ENCODE data around the gene PHETA2.

Gene PHETA2

DNA sequence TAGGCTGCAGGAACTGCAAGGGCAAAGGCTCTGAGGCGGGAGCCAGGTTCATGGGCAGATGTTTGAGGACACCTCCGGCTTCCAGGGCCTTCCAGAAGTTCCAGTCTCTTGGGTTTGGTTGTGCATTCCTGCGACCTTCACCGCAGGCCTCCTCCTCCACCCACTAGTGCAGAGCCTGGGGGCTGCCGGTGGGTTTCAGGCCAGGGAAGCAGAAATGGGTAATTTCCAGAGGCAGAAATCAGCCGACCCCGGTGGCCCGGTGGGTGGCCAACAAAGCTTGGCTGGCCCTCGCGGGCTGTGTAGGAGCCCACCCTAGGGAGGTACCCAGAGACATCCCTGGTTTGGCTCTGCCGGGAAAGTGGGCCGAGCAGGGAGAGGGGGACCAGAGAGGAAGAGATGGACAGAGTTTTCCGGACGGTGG is 417 bp upstream of the PHETA2 start:
- TF ChIP-seq, protein P1, sequence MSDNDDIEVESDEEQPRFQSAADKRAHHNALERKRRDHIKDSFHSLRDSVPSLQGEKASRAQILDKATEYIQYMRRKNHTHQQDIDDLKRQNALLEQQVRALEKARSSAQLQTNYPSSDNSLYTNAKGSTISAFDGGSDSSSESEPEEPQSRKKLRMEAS (IDR thresholded peaks at IDR 0.05): no peak
- TF ChIP-seq, protein P2, sequence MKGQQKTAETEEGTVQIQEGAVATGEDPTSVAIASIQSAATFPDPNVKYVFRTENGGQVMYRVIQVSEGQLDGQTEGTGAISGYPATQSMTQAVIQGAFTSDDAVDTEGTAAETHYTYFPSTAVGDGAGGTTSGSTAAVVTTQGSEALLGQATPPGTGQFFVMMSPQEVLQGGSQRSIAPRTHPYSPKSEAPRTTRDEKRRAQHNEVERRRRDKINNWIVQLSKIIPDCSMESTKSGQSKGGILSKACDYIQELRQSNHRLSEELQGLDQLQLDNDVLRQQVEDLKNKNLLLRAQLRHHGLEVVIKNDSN (IDR thresholded peaks at IDR 0.05): no peak
- TF ChIP-seq CEBPB (IDR thresholded peaks at IDR 0.05) (no peak), RAD21 (IDR thresholded peaks at IDR 0.05; ENCODE audit: low read depth) (no peak), EGR1 (IDR thresholded peaks at IDR 0.05) (no peak), TEAD4 (IDR thresholded peaks at IDR 0.05) (no peak), CREB1 (IDR thresholded peaks at IDR 0.05; ENCODE audit: low read depth) (no peak), FOXM1 (IDR thresholded peaks at IDR 0.05; ENCODE audit: borderline replicate concordance, low read depth) (no peak), NFIC (IDR thresholded peaks at IDR 0.05) (no peak), TCF12 (IDR thresholded peaks at IDR 0.05; ENCODE audit: low read depth) (no peak), EP300 (IDR thresholded peaks at IDR 0.05; ENCODE audit: borderline replicate concordance) (no peak), YY1 (IDR thresholded peaks at IDR 0.05; ENCODE audit: low read depth) (no peak), ZBTB7A (IDR thresholded peaks at IDR 0.05; ENCODE audit: low read depth) (no peak), TAF1 (IDR thresholded peaks at IDR 0.05; ENCODE audit: low read depth) (no peak)
- TF ChIP-seq, protein P3, sequence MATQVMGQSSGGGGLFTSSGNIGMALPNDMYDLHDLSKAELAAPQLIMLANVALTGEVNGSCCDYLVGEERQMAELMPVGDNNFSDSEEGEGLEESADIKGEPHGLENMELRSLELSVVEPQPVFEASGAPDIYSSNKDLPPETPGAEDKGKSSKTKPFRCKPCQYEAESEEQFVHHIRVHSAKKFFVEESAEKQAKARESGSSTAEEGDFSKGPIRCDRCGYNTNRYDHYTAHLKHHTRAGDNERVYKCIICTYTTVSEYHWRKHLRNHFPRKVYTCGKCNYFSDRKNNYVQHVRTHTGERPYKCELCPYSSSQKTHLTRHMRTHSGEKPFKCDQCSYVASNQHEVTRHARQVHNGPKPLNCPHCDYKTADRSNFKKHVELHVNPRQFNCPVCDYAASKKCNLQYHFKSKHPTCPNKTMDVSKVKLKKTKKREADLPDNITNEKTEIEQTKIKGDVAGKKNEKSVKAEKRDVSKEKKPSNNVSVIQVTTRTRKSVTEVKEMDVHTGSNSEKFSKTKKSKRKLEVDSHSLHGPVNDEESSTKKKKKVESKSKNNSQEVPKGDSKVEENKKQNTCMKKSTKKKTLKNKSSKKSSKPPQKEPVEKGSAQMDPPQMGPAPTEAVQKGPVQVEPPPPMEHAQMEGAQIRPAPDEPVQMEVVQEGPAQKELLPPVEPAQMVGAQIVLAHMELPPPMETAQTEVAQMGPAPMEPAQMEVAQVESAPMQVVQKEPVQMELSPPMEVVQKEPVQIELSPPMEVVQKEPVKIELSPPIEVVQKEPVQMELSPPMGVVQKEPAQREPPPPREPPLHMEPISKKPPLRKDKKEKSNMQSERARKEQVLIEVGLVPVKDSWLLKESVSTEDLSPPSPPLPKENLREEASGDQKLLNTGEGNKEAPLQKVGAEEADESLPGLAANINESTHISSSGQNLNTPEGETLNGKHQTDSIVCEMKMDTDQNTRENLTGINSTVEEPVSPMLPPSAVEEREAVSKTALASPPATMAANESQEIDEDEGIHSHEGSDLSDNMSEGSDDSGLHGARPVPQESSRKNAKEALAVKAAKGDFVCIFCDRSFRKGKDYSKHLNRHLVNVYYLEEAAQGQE (IDR thresholded peaks at IDR 0.05; ENCODE audit: low read depth): no peak

DNA sequence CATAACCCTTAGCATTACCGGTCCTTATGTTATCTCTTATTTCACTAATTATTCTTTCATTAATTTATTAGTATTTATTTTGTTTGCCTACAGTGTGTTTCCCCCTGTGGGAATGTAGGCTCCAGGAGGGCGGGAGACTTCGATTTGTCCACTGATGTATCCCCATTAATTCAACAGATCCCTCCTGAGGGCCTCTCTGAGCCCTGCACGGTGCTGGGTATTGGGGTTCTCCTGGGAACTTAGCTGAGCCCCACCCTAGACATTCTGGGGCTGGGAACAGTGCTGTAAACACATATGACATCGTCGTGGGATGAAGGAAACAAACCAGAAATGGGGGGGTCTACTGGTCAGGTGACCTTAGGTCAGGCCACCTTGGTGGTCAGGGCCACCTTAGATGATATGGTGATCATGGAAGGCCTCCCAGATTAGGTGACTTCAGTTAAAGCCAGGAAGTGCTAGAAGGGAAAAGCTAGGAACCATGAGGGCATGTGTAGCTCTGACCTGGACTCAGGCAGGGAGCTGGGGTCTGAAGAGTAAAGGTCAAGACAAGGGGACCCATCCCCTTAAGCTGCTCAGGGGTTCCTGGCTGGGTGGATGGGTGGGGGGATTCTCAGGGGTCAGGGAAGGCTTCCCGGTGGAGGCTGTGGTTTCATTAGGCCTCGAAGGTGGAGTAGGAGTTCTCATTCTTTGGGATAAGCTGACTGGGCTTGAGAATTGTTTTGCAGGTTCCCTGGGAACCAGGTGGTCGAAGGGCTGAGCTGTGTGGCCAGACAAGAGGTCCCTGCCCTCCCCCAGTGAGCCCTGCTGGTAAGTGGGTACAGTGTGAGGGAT is 1.0 kb downstream of the PHETA2 start:
- no peak for TF ChIP-seq TAF1 (IDR thresholded peaks at IDR 0.05; ENCODE audit: low read depth)
- TF ChIP-seq, protein P2 (IDR thresholded peaks at IDR 0.05): no peak
- TF ChIP-seq, protein P3 (IDR thresholded peaks at IDR 0.05; ENCODE audit: low read depth): no peak
- TF ChIP-seq EGR1 (IDR thresholded peaks at IDR 0.05): no peak

DNA sequence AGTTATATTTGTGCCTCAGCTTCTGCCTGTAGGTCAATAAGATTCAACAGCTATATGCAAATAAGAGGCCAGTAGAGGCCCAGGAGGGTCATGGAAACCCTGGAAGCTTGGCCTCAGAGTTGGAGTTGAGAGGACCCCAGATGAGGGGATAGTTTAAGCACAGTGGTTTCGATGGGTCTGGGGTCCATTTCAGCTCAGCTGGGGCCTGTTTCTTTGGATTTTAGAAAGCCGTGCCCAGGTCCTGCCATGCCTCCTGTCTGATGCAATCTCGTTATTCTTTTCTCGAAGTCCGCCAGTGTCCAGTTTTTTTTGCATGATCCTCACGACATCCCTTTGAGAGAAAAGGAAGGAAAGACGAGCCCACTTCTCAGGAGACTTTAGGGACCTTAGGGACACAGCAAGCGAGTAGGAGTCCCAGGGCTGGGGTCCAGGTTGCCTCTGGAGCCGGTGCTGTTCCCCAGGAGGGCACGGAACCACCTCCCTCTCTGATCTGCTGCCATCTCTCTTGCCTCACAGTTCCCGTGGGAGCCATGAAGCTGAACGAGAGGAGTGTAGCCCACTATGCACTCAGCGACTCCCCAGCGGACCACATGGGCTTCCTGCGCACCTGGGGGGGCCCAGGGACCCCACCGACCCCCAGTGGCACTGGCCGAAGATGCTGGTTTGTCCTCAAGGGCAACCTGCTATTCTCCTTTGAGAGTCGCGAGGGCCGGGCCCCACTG is 2.9 kb downstream of the PHETA2 start:
- TF ChIP-seq TAF1 (IDR thresholded peaks at IDR 0.05; ENCODE audit: low read depth): no peak
- TF ChIP-seq CREB1 (IDR thresholded peaks at IDR 0.05; ENCODE audit: low read depth): no peak
- TF ChIP-seq, protein P2 (IDR thresholded peaks at IDR 0.05): no peak
- no peak for TF ChIP-seq ZBTB7A (IDR thresholded peaks at IDR 0.05; ENCODE audit: low read depth)
- TF ChIP-seq NFIC (IDR thresholded peaks at IDR 0.05): no peak
- TF ChIP-seq, protein P3 (IDR thresholded peaks at IDR 0.05; ENCODE audit: low read depth): no peak
- TF ChIP-seq, protein P1 (IDR thresholded peaks at IDR 0.05): no peak
- no peak for TF ChIP-seq EP300 (IDR thresholded peaks at IDR 0.05; ENCODE audit: borderline replicate concordance)
- no peak for TF ChIP-seq FOXM1 (IDR thresholded peaks at IDR 0.05; ENCODE audit: borderline replicate concordance, low read depth)
- TF ChIP-seq YY1 (IDR thresholded peaks at IDR 0.05; ENCODE audit: low read depth): no peak
- no peak for TF ChIP-seq EGR1 (IDR thresholded peaks at IDR 0.05)

All from Ishikawa (cell line).